H9 (cell line): ENCODE measurements around the gene PPP1CA. TPM values are rescaled to one million over a fixed set of nuclear protein-coding genes. Genes with fewer than 3 reads are reported as not detected.

Source experiments
- DNase-seq: peaks from one replicate; pipeline ENCODE4 v3.0.0-alpha.2; 2017
- H2AFZ ChIP-seq: one replicate; pipeline ENCODE4 v1.6.1; 2013; ENCODE audit warnings: mild to moderate bottlenecking, low read length, control low read depth, moderate library complexity
- H2AK5ac ChIP-seq: 2 replicates; pipeline ENCODE4 v1.6.1; 2013; ENCODE audit warnings: low read length, control low read depth, mixed read lengths; ENCODE audit not compliant: insufficient read length
- H2BK120ac ChIP-seq: one replicate; pipeline ENCODE4 v1.6.1; 2013; ENCODE audit warnings: low read depth, mild to moderate bottlenecking, low read length, control low read depth, inconsistent platforms; ENCODE audit not compliant: poor library complexity, severe bottlenecking
- H2BK12ac ChIP-seq: 2 replicates; pipeline ENCODE4 v1.6.1; 2013; ENCODE audit warnings: low read length, control low read depth, mixed read lengths, low read depth; ENCODE audit not compliant: insufficient read length
- H2BK15ac ChIP-seq: 2 replicates; pipeline ENCODE4 v1.6.1; 2013; ENCODE audit warnings: low read depth, low read length, control low read depth
- H2BK20ac ChIP-seq: one replicate; pipeline ENCODE4 v1.6.1; 2013; ENCODE audit warnings: low read depth, mild to moderate bottlenecking, low read length, control low read depth, inconsistent platforms; ENCODE audit not compliant: poor library complexity, severe bottlenecking
- H2BK5ac ChIP-seq: 2 replicates; pipeline ENCODE4 v1.6.1; 2013; ENCODE audit warnings: low read length, control low read depth, mixed read lengths; ENCODE audit not compliant: insufficient read length
- H3K14ac ChIP-seq: 2 replicates; pipeline ENCODE4 v1.6.1; 2013; ENCODE audit warnings: low read length, control low read depth; ENCODE audit not compliant: insufficient read depth
- H3K18ac ChIP-seq: 2 replicates; pipeline ENCODE4 v1.6.1; 2013; ENCODE audit warnings: low read depth, mild to moderate bottlenecking, mixed read lengths, low read length, control low read depth; ENCODE audit not compliant: insufficient read length
- H3K23ac ChIP-seq: 2 replicates; pipeline ENCODE4 v1.6.1; 2013; ENCODE audit warnings: low read length, control low read depth, mixed read lengths, low read depth; ENCODE audit not compliant: insufficient read length
- H3K23me2 ChIP-seq: 2 replicates; pipeline ENCODE4 v1.6.1; 2013; ENCODE audit warnings: low read depth, mild to moderate bottlenecking, mixed read lengths, low read length, control low read depth; ENCODE audit not compliant: insufficient read length, poor library complexity, severe bottlenecking
- H3K27ac ChIP-seq: 2 replicates; pipeline ENCODE4 v1.5.1; 2013; ENCODE audit warnings: low read length, control low read depth, mixed read lengths, low read depth; ENCODE audit not compliant: insufficient read length
- H3K27me3 ChIP-seq: 2 replicates; pipeline ENCODE4 v1.6.1; 2013; ENCODE audit warnings: low read length, control low read depth, inconsistent platforms; ENCODE audit not compliant: insufficient read depth
- H3K4ac ChIP-seq: 2 replicates; pipeline ENCODE4 v1.6.1; 2013; ENCODE audit warnings: low read depth, mild to moderate bottlenecking, control low read depth, inconsistent platforms, low read length, moderate library complexity
- H3K4me1 ChIP-seq: 2 replicates; pipeline ENCODE4 v1.6.1; 2013; ENCODE audit warnings: low read length, control low read depth, inconsistent platforms; ENCODE audit not compliant: insufficient read depth
- H3K4me2 ChIP-seq: 2 replicates; pipeline ENCODE4 v1.6.1; 2013; ENCODE audit warnings: low read length, control low read depth, mixed read lengths; ENCODE audit not compliant: insufficient read length, insufficient read depth
- H3K56ac ChIP-seq: 2 replicates; pipeline ENCODE4 v1.6.1; 2013; ENCODE audit warnings: low read depth, mild to moderate bottlenecking, mixed read lengths, low read length, control low read depth; ENCODE audit not compliant: insufficient read length
- H3K79me1 ChIP-seq: 2 replicates; pipeline ENCODE4 v1.6.1; 2013; ENCODE audit warnings: low read depth, mild to moderate bottlenecking, moderate library complexity, low read length, control low read depth, inconsistent platforms; ENCODE audit not compliant: insufficient read depth, poor library complexity, severe bottlenecking
- H3K79me2 ChIP-seq: 2 replicates; pipeline ENCODE4 v1.6.1; 2013; ENCODE audit warnings: low read length, control low read depth, inconsistent platforms; ENCODE audit not compliant: insufficient read depth
- H3K9ac ChIP-seq: 2 replicates; pipeline ENCODE4 v1.6.1; 2013; ENCODE audit warnings: low read length, control low read depth, mixed read lengths; ENCODE audit not compliant: insufficient read length; ENCODE audit errors: extremely low read depth
- H3K9me3 ChIP-seq: one replicate; pipeline ENCODE4 v1.6.1; 2013; ENCODE audit warnings: low read depth, low read length, inconsistent platforms; ENCODE audit not compliant: control insufficient read depth
- H3T11ph ChIP-seq: one replicate; pipeline ENCODE4 v1.6.1; 2013; ENCODE audit warnings: mild to moderate bottlenecking, low read length, control low read depth, inconsistent platforms
- H4K20me1 ChIP-seq: one replicate; pipeline ENCODE4 v1.6.1; 2013; ENCODE audit not compliant: control insufficient read depth, insufficient read length, insufficient read depth
- H4K5ac ChIP-seq: 2 replicates; pipeline ENCODE4 v1.6.1; 2013; ENCODE audit warnings: low read depth, mild to moderate bottlenecking, mixed read lengths, low read length, control low read depth; ENCODE audit not compliant: insufficient read length
- H4K8ac ChIP-seq: replicated peaks from 2 replicates; pipeline ENCODE4 v1.6.1; 2013; ENCODE audit warnings: low read length, control low read depth, mixed read lengths, low read depth; ENCODE audit not compliant: insufficient read length
- H4K91ac ChIP-seq: 2 replicates; pipeline ENCODE4 v1.6.1; 2013; ENCODE audit warnings: low read depth, mild to moderate bottlenecking, moderate library complexity, mixed read lengths, low read length, control low read depth; ENCODE audit not compliant: insufficient read length
- H3K27ac Mint-ChIP-seq, 3 experiments: 2 replicates in 2 of 3; 3 replicates in 1 of 3; pipeline ENCODE4 v1.8.0; 2020 to 2021; ENCODE audit warnings: mixed read lengths in 3 of 3, mild to moderate bottlenecking in 1 of 3, moderate library complexity in 1 of 3
- H3K27me3 Mint-ChIP-seq: 2 replicates; pipeline ENCODE4 v1.8.0; 2021; ENCODE audit warnings: low read depth, mild to moderate bottlenecking, moderate library complexity, mixed read lengths
- H3K36me3 Mint-ChIP-seq, 3 experiments: 2 replicates in 2 of 3; 3 replicates in 1 of 3; pipeline ENCODE4 v1.8.0; 2020 to 2021; ENCODE audit warnings: low read depth in 3 of 3, mixed read lengths in 3 of 3; ENCODE audit not compliant: insufficient read depth in 1 of 3
- H3K4me1 Mint-ChIP-seq, 2 experiments: 2 replicates each; pipeline ENCODE4 v1.8.0; 2020; ENCODE audit warnings: mixed read lengths in 2 of 2
- H3K4me3 Mint-ChIP-seq, 2 experiments: 2 replicates in 1 of 2; 3 replicates in 1 of 2; pipeline ENCODE4 v1.8.0; 2020 to 2021; ENCODE audit warnings: mild to moderate bottlenecking in 2 of 2, mixed read lengths in 2 of 2, moderate library complexity in 1 of 2
- H3K9me3 Mint-ChIP-seq, 2 experiments: 2 replicates in 1 of 2; 3 replicates in 1 of 2; pipeline ENCODE4 v1.8.0; 2020; ENCODE audit warnings: mild to moderate bottlenecking in 2 of 2, mixed read lengths in 2 of 2, moderate library complexity in 1 of 2
- WGBS: extraction: QIAGEN DNeasy Blood & Tissue Kit; methylation state at CpG from one replicate; pipeline ENCODE4 v1.1.7; 2013; ENCODE audit warnings: missing lambda C conversion rate, low lambda C conversion rate, mixed read lengths; ENCODE audit not compliant: insufficient read length; ENCODE audit errors: extremely low coverage; 5-methylcytosine and 5-hydroxymethylcytosine counted together
- total RNA-seq: library from RNA; stranded (reverse); gene quantifications from 2 replicates; pipeline ENCODE4 v1.2.1, GENCODE V29; 2021
- TF ChIP-seq, protein P1 (sequence below): fragments of 200-600 bp; sonication (generic); conservative IDR thresholded peaks from 3 replicates; pipeline ENCODE4 v1.8.0; 2021; ENCODE audit warnings: antibody characterized with exemption, mild to moderate bottlenecking

PPP1CA gene
- total RNA-seq, 1 experiment from 2014 or later, result 205 TPM

DNA sequence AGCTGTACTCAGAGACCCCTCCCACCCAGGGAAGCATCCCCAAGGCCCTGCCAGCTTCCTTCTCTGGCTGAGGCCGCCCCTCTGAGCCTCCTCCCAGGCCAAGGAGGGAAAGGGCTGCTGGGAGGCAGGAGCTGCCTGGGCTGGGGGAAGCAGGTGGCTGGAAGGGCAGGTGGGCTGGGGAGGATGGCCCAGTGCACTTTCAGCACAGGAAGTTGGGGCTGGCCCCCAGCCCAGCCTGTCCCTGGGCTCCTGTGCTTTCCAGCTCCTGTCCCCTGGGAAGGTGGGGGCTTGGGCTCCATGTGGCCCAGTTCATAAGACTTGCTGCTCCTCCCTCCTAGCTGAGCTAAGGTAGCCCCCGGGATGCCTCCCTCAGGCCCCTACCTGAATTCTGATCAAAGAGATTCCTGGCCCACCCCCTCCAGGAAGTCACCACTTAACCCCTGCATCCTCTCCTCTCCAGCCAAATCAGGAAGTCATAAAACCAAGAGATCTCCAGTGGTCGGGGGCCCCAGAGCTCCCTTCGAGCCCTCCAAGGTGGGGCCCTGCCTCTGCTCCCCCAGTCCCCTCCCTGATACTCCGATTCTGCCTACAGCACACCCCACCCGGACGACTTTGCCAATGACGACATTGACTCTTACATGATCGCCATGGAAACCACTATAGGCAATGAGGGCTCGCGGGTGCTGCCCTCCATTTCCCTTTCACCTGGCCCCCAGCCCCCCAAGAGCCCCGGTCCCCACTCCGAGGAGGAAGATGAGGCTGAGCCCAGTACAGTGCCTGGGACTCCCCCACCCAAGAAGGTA is 4.9 kb downstream of the PPP1CA start:
- no peak overlapping the region for H3K4ac ChIP-seq
- no peak overlapping the region for H4K91ac ChIP-seq
- no peaks in the 10 kb centered on the region; a peak in 1 of 5 replicates for H3K9me3 Mint-ChIP-seq
- no peak overlapping the region for H3K56ac ChIP-seq
- no peak overlapping the region for H4K8ac ChIP-seq
- H3K18ac ChIP-seq, result no peak overlapping the region
- no peak overlapping the region for H2AFZ ChIP-seq
- no peaks in the 10 kb centered on the region for H4K20me1 ChIP-seq
- peaks cover 21 to 57% (median 51%) of the 10 kb centered on the region in 3 experiments for H3K36me3 Mint-ChIP-seq
- H3K79me1 ChIP-seq, result peaks cover 3% of the 10 kb centered on the region
- no peak overlapping the region for H3K9ac ChIP-seq
- no peaks in the 10 kb centered on the region for H3K27me3 ChIP-seq
- no peak overlapping the region for H3T11ph ChIP-seq
- peak overlapping the region; percentile 86 to 90 (median 88); a peak in 6 of 7 replicates for H3K27ac Mint-ChIP-seq
- H3K79me2 ChIP-seq, result peaks cover 4% of the 10 kb centered on the region; the same call in 1 of the 2 replicates
- no CpG with 5 or more reads among the region's 13 CpGs for WGBS
- no peak overlapping the region for H4K5ac ChIP-seq
- H3K4me1 Mint-ChIP-seq, result peaks cover 23 to 25% of the 10 kb centered on the region in 2 experiments
- H3K4me2 ChIP-seq, result no peak overlapping the region
- H2BK5ac ChIP-seq, result no peak overlapping the region
- H3K4me1 ChIP-seq, result peaks cover 2% of the 10 kb centered on the region; the same call in 1 of the 2 replicates
- no peak overlapping the region for H2BK12ac ChIP-seq
- no peak overlapping the region for H2BK120ac ChIP-seq
- H2BK20ac ChIP-seq, result no peak overlapping the region
- H3K27me3 Mint-ChIP-seq, result no peaks in the 10 kb centered on the region
- no peak overlapping the region for H3K14ac ChIP-seq
- peak; percentile 80 for DNase-seq
- H3K23me2 ChIP-seq, result peaks cover 11% of the 10 kb centered on the region
- no peak overlapping the region for H2BK15ac ChIP-seq
- H2AK5ac ChIP-seq, result no peak overlapping the region
- no peak overlapping the region for H3K27ac ChIP-seq
- peak overlapping the region in 1 of 2 experiments; percentile 67; a peak in 4 of 5 replicates for H3K4me3 Mint-ChIP-seq
- TF ChIP-seq, protein P1, sequence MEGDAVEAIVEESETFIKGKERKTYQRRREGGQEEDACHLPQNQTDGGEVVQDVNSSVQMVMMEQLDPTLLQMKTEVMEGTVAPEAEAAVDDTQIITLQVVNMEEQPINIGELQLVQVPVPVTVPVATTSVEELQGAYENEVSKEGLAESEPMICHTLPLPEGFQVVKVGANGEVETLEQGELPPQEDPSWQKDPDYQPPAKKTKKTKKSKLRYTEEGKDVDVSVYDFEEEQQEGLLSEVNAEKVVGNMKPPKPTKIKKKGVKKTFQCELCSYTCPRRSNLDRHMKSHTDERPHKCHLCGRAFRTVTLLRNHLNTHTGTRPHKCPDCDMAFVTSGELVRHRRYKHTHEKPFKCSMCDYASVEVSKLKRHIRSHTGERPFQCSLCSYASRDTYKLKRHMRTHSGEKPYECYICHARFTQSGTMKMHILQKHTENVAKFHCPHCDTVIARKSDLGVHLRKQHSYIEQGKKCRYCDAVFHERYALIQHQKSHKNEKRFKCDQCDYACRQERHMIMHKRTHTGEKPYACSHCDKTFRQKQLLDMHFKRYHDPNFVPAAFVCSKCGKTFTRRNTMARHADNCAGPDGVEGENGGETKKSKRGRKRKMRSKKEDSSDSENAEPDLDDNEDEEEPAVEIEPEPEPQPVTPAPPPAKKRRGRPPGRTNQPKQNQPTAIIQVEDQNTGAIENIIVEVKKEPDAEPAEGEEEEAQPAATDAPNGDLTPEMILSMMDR, result no peak
- H3K23ac ChIP-seq, result no peak overlapping the region
- no peaks in the 10 kb centered on the region for H3K9me3 ChIP-seq
